Measurements from ENCODE around the gene PRND.
"Not testable (repeated sequence)": the region's sequence is repeated elsewhere in the genome, so short reads cannot be mapped to it uniquely, and the experiment has no call there.

PRND gene

GRCh38 chr20:4736875-4737274 is 15.2 kb downstream of the PRND start:
- no peak for DNase-seq (ENCODE audit: low spot score)
- H3K4me3 ChIP-seq: no peak overlapping the region
- TF ChIP-seq CTCF (IDR thresholded peaks at IDR 0.05): no peak
- H3K27ac ChIP-seq: no peak overlapping the region

DNA sequence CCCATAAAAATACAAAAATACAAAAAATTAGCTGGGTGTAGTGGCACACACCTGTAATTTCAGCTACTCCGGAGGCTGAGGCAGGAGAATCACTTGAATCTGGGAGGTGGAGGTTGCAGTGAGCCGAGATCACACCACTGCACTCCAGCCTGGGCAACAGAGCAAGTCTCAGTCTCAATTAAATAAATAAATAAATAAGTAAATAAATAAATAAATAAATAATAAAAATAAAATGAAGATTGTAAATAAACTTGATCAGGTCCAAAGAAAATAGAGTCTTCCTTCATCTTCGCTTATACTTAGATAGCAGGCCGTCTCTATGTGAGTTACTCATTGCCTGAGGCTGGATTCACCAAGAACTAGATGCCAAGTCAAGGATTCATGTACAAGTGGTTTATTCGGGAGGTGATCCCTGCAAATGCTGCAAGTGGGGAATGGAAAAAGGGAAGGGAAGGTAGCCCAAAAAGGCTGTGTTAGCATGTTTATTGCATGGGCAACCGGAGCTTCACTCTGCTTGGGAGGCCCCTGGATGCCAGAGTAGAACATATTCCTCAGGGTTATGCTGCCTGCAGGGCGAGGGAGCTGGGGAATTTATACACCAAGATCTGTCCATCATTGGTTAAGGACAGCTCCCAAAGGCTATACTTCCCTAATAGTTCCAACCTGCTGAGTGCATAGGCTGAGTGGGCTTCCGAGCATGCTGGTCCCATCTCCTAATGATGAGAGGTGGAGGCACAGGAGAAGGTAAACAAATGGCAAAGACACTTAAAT is 16.3 kb downstream of the PRND start:
- DNase-seq (ENCODE audit: low spot score): no peak
- no peak overlapping the region for H3K27ac ChIP-seq
- no peak for TF ChIP-seq CTCF (IDR thresholded peaks at IDR 0.05)
- H3K4me3 ChIP-seq: no peak overlapping the region

DNA sequence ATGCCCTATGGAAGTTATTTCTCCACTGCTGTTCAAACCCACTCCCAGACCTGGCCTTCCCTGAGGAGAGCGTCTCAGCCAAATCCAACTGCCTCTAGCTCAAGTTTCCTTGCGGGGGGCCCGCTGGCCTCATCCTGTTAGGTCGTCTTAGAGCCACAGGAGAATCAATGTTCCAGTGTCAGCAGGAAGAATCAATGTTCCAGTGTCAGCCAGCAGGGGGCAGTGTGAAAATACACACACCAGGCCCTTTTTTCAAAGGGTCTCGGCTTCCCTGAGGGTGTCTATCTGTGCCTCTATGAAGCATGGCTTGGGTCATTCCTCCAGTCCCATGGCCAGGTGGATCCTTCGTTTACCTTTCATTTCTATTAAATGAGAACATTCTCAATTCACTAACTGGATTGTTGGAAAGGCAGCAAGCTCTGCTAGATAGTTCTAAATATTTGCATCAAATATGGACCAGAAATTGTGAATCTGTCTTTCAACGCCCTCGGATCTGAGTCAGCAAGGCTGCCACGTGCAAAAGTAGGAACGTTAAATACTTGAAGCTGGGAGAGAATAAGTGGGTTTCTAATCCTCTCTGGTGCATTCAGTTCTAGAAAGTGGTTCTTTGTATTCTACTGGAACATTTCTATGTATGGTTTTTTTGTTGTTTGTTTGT is 19.2 kb downstream of the PRND start:
- peak; percentile 67 for TF ChIP-seq CTCF (IDR thresholded peaks at IDR 0.05)
- no peak overlapping the region for H3K27ac ChIP-seq
- H3K4me3 ChIP-seq: no peak overlapping the region
- no peak for DNase-seq (ENCODE audit: low spot score)

DNA sequence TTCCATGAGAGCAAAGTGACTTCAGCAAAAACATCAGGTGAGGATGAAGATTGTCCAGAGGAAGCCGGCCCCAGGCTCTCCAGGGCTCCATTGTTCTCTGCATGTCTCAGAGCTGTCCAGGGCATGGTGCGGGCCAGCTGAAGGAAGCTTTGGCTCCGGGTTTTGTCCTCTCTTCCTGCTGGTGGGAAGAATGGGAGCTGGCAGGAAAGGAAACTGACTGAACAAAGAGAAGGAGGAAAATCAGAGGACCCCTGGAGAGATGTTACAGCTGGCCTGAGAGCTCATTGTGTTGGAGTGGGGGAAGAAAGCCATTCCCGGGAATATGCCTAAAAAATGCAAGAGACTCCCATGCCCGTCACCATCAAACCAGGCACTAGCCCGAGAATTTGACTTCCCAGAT is 27.1 kb downstream of the PRND start:
- no peak for DNase-seq (ENCODE audit: low spot score)
- Histone ChIP-seq H3K4me3 (no peak overlapping the region), H3K27ac (no peak overlapping the region)
- no peak for TF ChIP-seq CTCF (IDR thresholded peaks at IDR 0.05)

DNA sequence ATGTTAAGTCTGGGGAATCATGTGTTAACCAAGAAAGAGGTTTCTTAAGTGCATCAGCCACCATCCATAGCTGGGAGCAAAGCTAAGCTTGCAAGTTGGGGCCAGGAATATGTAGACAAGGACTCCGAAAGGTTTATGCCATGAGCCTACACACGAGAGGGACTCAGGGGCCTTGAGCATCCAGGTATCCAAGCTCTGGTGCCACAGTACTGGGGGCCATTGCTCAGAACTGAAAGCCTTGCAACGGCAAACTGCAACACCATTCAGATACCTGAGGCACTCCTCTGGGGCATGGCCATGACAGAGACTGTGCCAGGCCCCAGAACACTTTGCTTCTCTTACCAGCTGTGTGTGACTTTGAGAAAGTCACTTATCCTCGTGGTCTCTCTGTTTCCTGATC is 27.6 kb downstream of the PRND start:
- no peak for TF ChIP-seq CTCF (IDR thresholded peaks at IDR 0.05)
- no peak overlapping the region for H3K27ac ChIP-seq
- DNase-seq (ENCODE audit: low spot score): no peak
- no peak overlapping the region for H3K4me3 ChIP-seq

GRCh38 chr20:4750381-4750780 is 28.7 kb downstream of the PRND start:
- Histone ChIP-seq H3K27ac (no peak overlapping the region), H3K4me3 (no peak overlapping the region)
- TF ChIP-seq CTCF (IDR thresholded peaks at IDR 0.05): no peak
- no peak for DNase-seq (ENCODE audit: low spot score)

- not testable (repeated sequence) for H3K27ac ChIP-seq; DNase-seq (ENCODE audit: low spot score); H3K4me3 ChIP-seq
Measured at GRCh38 chr20:4759100-4759884, 37.6 kb downstream of the PRND start.
